Measurements from ENCODE around the gene PPY.
"Not testable (repeated sequence)": the region's sequence is repeated elsewhere in the genome, so short reads cannot be mapped to it uniquely, and the experiment has no call there.

The PPY gene

DNA sequence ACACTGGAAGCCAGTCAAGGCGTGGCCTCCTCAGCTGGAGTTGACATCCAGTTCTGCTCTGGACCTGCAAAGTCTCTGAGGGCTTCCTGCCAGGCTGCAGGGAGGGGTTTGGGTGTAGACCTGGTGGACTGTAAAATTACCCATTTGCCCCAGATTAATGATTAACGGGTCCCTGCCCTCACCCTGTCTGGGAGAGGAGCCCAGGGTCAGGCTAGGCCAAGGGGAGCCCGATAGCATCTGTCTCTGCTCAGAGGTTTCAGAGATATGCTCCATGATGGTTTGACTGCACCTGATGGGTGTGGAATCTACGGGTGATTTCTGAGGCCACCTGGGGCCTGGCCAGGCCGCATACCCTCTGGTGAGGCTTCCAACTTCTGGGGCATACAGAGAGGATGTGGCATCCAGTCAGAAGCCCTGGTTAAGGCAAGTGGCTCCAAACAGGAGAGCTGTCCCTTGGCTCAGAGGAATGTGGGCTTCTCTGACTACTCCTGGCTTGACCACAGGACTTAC is 11.2 kb downstream of the PPY start:
- DNase-seq (ENCODE audit: low read depth, low spot score) = no peak
- ChIA-PET CTCF (interaction anchor here (1.3 to 5.4 kb wide), 4 partner anchors 13 to 22 kb away, joined by 3 to 45 read pairs (median 12); partner anchors contain the start of gene PPY), POLR2A (no interaction called here)

DNA sequence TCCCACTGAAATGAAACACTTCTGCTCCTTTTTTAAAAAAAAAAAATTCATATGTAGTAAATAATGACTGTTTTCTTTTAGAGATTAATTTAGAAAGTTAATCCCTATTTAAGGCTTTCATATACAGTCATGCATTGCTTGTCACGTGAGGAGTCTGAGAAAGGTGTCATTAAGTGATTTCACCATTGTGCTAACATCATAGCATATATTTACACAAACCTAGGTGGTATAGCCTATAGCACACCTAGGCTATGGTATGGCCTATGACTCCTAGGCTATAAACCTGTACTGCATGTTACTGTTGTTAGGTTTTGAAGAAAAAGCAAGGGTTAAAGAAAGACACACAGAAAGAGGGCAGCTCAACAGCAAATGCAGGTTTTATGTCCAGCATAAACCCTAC is 13.7 kb downstream of the PPY start:
- TF ChIP-seq, protein P1, sequence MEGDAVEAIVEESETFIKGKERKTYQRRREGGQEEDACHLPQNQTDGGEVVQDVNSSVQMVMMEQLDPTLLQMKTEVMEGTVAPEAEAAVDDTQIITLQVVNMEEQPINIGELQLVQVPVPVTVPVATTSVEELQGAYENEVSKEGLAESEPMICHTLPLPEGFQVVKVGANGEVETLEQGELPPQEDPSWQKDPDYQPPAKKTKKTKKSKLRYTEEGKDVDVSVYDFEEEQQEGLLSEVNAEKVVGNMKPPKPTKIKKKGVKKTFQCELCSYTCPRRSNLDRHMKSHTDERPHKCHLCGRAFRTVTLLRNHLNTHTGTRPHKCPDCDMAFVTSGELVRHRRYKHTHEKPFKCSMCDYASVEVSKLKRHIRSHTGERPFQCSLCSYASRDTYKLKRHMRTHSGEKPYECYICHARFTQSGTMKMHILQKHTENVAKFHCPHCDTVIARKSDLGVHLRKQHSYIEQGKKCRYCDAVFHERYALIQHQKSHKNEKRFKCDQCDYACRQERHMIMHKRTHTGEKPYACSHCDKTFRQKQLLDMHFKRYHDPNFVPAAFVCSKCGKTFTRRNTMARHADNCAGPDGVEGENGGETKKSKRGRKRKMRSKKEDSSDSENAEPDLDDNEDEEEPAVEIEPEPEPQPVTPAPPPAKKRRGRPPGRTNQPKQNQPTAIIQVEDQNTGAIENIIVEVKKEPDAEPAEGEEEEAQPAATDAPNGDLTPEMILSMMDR (IDR thresholded peaks at IDR 0.05; ENCODE audit: insufficient read depth, low read length, missing control alignments) = no peak
- DNase-seq (ENCODE audit: low read depth, low spot score) = no peak
- ChIA-PET CTCF (interaction anchor here (0.6 to 1.5 kb wide), 6 partner anchors 11 to 112 kb away, joined by 3 to 8 read pairs (median 3); no protein-coding TSS in a partner anchor), POLR2A (no interaction called here)
- no peak overlapping the region for H3K4me3 ChIP-seq (ENCODE audit: low read depth, low read length)

More for the DNA sequence above, 11.2 kb downstream of the PPY start:
- TF ChIP-seq, protein P1 (IDR thresholded peaks at IDR 0.05; ENCODE audit: insufficient read depth, low read length, missing control alignments) = no peak
- H3K4me3 ChIP-seq (ENCODE audit: low read depth, low read length) = no peak overlapping the region

DNA sequence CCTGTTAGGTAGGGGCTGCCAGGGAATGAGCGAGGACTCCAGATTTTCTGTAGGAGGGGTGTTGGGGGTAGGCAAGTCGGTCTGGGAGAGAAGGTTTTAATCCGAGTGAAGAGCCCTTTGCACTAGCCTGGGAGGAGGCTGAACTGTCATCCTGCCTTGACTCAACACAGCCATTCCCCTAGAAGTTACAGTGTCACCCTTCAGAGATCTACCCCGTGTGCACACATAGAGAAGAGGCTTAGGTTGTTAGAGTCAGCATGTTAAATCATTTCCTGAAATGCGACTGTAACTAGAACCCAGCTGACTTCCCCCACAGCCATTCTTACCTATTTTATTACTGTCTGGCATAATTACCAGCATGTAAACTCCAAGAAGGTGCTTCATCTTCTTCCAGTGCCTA is 14.3 kb downstream of the PPY start:
- H3K4me3 ChIP-seq (ENCODE audit: low read depth, low read length); DNase-seq (ENCODE audit: low read depth, low spot score); POLR2A ChIA-PET: not testable (repeated sequence)
- CTCF ChIA-PET = interaction anchor here (0.7 to 1.5 kb wide), 4 partner anchors 10 to 113 kb away, joined by 3 to 8 read pairs (median 4); no protein-coding TSS in a partner anchor

DNA sequence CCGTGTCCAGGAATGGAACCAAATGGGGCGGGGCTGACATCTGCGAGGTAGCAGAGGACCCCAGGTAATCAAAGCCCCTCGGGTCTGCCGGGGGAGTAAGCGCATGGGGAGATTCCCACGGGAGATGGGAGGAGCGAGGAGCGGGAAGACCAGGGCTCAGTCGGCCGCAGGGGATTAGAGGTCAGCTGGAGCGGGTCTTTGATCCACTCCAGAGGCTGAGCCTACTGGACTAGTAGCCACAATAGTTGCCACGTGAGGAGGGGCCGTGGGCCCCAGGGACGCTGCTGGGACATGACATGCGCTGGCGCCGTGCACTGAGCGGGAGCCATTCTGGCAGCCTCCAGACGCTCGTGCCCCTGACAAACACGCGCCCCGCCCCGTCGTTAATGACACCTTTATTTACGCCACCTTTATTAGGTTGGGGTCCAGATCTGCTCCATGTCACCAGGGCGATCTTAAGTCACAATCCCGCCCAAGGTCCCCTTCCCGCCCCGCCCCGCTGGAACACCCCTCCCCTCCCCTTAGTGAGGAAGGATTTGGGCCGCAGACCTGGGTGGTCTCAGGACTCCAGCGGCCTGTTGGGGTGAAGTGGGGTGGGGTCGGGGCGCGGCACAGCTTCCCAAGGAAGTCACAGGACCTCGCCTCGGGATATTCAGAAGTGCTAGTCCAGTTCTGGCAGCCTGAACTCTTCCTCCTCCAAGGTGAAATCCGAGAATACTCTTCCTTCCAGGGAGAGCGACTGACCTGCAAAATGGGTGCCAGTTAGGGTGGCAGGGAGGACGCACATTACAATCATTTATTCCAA is 15.0 kb downstream of the PPY start:
- TF ChIP-seq, protein P1 (IDR thresholded peaks at IDR 0.05; ENCODE audit: insufficient read depth, low read length, missing control alignments) = no peak
- POLR2A ChIA-PET = no interaction called here
- CTCF ChIA-PET = interaction anchor here (1.0 to 5.8 kb wide), 4 partner anchors 13 to 49 kb away, joined by 3 to 49 read pairs (median 24); partner anchors contain the start of genes MPP2 and PPY
- H3K4me3 ChIP-seq (ENCODE audit: low read depth, low read length) = no peak overlapping the region; the same call in 1 of the 2 replicates
- DNase-seq (ENCODE audit: low read depth, low spot score) = no peak

DNA sequence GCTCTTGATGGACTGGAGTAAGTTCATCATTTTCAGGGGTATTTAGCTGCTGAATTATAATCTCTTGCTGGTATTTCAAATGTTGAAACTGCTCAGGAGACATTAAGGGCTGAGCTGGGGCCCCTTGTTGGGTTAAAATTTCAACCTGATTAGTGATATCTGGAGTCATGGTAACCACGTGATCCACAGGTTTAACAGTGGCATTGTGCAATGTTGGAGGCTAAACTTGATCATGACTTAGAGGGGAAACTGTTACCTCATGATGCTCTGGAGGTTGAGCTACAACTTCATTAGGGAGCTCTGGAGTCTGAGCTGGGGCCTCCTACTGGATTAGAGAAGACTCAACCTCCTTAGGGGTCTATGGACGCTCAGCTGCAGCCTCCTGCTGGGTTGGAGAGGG is 17.7 kb downstream of the PPY start:
- CTCF ChIA-PET = interaction anchor here (0.9 to 5.8 kb wide), 5 partner anchors 9 to 19 kb away, joined by 3 to 49 read pairs (median 7); partner anchors contain the start of genes MPP2 and PPY
- H3K4me3 ChIP-seq (ENCODE audit: low read depth, low read length) = no peak overlapping the region
- no peak for DNase-seq (ENCODE audit: low read depth, low spot score)
- POLR2A ChIA-PET = no interaction called here
- TF ChIP-seq, protein P1 (IDR thresholded peaks at IDR 0.05; ENCODE audit: insufficient read depth, low read length, missing control alignments) = no peak

DNA sequence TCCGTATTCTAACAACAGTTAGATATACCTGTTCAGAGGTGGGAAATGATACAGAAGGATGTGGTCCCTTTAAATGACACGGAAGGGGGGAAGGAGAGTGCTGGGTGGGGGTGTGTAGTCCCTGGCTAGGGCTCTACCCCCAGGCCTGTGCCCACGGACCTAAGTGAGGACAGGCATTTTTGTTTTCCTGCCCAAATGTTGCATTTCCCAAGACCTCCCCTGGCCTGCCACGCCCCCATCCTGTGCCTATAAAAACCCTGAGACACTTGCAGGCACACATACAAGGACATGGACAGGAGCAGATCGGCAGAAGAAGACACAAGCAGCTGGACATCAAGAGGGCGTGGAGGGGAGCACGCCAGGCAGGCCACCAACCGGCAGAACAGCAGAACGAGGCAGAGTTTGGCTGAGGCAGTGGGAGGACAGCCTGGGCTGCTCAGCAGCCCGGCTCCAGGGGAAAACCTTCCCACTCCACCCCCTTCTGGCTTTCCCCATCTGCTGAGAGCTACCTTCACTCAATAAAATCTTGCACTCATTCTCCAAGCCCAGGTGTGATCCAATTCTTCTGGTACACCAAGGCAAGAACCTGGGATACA is 21.7 kb downstream of the PPY start:
- H3K4me3 ChIP-seq (ENCODE audit: low read depth, low read length) = no peak overlapping the region
- DNase-seq (ENCODE audit: low read depth, low spot score) = no peak
- POLR2A ChIA-PET = no interaction called here
- CTCF ChIA-PET = interaction anchor here (3.0 to 5.8 kb wide), 3 partner anchors 11 to 42 kb away, joined by 12 to 64 read pairs (median 15); partner anchors contain the start of gene MPP2
- TF ChIP-seq, protein P1 (IDR thresholded peaks at IDR 0.05; ENCODE audit: insufficient read depth, low read length, missing control alignments) = no peak

Data from AG04449 (cell line).